IMR-90 (cell line): ENCODE data around the gene ARNT2. TPM values are rescaled to one million over a fixed set of nuclear protein-coding genes. Genes with fewer than 3 reads are reported as not detected.

Experiments
- ATAC-seq: fragments of 200-7000 bp; cut with Tn5 transposase; 2 replicates; pipeline ENCODE4 v1.9.1; 2020; ENCODE audit warnings: low read depth, mild to moderate bottlenecking, moderate library complexity
- BruUV-seq: library from RNA; stranded (reverse); fragments of 400-500 nt; replicated peaks from 2 replicates; lab custom pipeline; 2021; lab: Mats Ljungman, UMichigan
- CTCF ChIA-PET: fragments of 300-600 bp; formaldehyde crosslinking; extraction: SDS; loops from one replicate; lab custom pipeline; 2021; ENCODE audit warnings: antibody characterized with exemption; lab: Yijun Ruan, JAX
- POLR2A ChIA-PET: fragments of 300-600 bp; sonication (Branson Sonifier 250); formaldehyde crosslinking; loops from one replicate; lab custom pipeline; 2022; ENCODE audit warnings: antibody characterized with exemption; ENCODE audit not compliant: unreplicated experiment; lab: Charles Lee
- DNase-seq: peaks from one replicate; pipeline ENCODE4 v3.0.0; 2013
- H2AFZ ChIP-seq: replicated peaks from 2 replicates; pipeline ENCODE3; 2013; ENCODE audit warnings: low read length, mild to moderate bottlenecking; ENCODE audit not compliant: poor library complexity
- H2AK5ac ChIP-seq: 2 replicates; pipeline ENCODE4 v1.6.1; 2013; ENCODE audit warnings: low read depth, low read length, inconsistent platforms
- H2AK9ac ChIP-seq: replicated peaks from 2 replicates; pipeline ENCODE3; 2013; ENCODE audit warnings: mild to moderate bottlenecking, low read depth, low read length, moderate library complexity; ENCODE audit not compliant: poor library complexity
- H2BK120ac ChIP-seq: 2 replicates; pipeline ENCODE4 v1.6.1; 2013; ENCODE audit warnings: low read depth, low read length, inconsistent platforms
- H2BK15ac ChIP-seq: 3 replicates; pipeline ENCODE4 v1.6.1; 2013; ENCODE audit warnings: low read depth, low read length, inconsistent platforms
- H2BK20ac ChIP-seq: 2 replicates; pipeline ENCODE4 v1.6.1; 2013; ENCODE audit warnings: low read depth, mild to moderate bottlenecking, inconsistent platforms, low read length, moderate library complexity
- H2BK5ac ChIP-seq: 2 replicates; pipeline ENCODE4 v1.6.1; 2013; ENCODE audit warnings: mild to moderate bottlenecking, low read depth, low read length, inconsistent platforms; ENCODE audit not compliant: poor library complexity, severe bottlenecking
- H3K14ac ChIP-seq: replicated peaks from 2 replicates; pipeline ENCODE4 v1.6.1; 2013; ENCODE audit warnings: low read depth, low read length, inconsistent platforms
- H3K18ac ChIP-seq: 2 replicates; pipeline ENCODE4 v1.6.1; 2013; ENCODE audit warnings: low read depth, low read length, control low read depth
- H3K23ac ChIP-seq: 2 replicates; pipeline ENCODE4 v1.6.1; 2013; ENCODE audit warnings: low read depth, low read length, inconsistent platforms
- H3K27ac ChIP-seq: 2 replicates; pipeline ENCODE4 v1.5.1; 2013; ENCODE audit warnings: mild to moderate bottlenecking, control low read depth, low read length; ENCODE audit not compliant: insufficient read depth
- H3K27me3 ChIP-seq: 2 replicates; pipeline ENCODE4 v1.6.1; 2013; ENCODE audit warnings: low read length; ENCODE audit not compliant: control insufficient read depth, insufficient read depth
- H3K36me3 ChIP-seq: 2 replicates; pipeline ENCODE4 v1.6.1; 2013; ENCODE audit warnings: low read length, mixed read lengths; ENCODE audit not compliant: control insufficient read depth, insufficient read depth
- H3K4ac ChIP-seq: 2 replicates; pipeline ENCODE4 v1.6.1; 2013; ENCODE audit warnings: low read depth, low read length, inconsistent platforms
- H3K4me1 ChIP-seq: 2 replicates; pipeline ENCODE4 v1.6.1; 2013; ENCODE audit warnings: low read length, mixed read lengths; ENCODE audit not compliant: control insufficient read depth, insufficient read depth
- H3K4me2 ChIP-seq: 2 replicates; pipeline ENCODE4 v1.6.1; 2013; ENCODE audit warnings: low read depth, mild to moderate bottlenecking, control low read depth, low read length, moderate library complexity
- H3K4me3 ChIP-seq: 2 replicates; pipeline ENCODE4 v1.5.1; 2013; ENCODE audit warnings: low read depth, mild to moderate bottlenecking, control low read depth, low read length, moderate library complexity; ENCODE audit not compliant: insufficient read depth
- H3K56ac ChIP-seq: 2 replicates; pipeline ENCODE4 v1.6.1; 2013; ENCODE audit warnings: low read length, inconsistent platforms; ENCODE audit not compliant: insufficient read depth; ENCODE audit errors: extremely low read depth
- H3K79me1 ChIP-seq, 2 experiments: 2 replicates each; pipeline ENCODE4 v1.6.1; 2013; ENCODE audit warnings: low read length in 2 of 2, inconsistent platforms in 1 of 2, low read depth in 1 of 2
- H3K9ac ChIP-seq: 2 replicates; pipeline ENCODE4 v1.6.1; 2013; ENCODE audit warnings: low read depth, low read length, control low read depth
- H3K9me1 ChIP-seq: 2 replicates; pipeline ENCODE4 v1.6.1; 2013; ENCODE audit warnings: low read length, inconsistent platforms; ENCODE audit not compliant: insufficient read depth
- H3K9me3 ChIP-seq: 2 replicates; pipeline ENCODE4 v1.6.1; 2013; ENCODE audit warnings: low read length; ENCODE audit not compliant: control insufficient read depth, insufficient read depth
- H4K20me1 ChIP-seq: 2 replicates; pipeline ENCODE4 v1.6.1; 2013; ENCODE audit warnings: low read length, inconsistent platforms; ENCODE audit not compliant: insufficient read depth
- H4K5ac ChIP-seq: 2 replicates; pipeline ENCODE4 v1.6.1; 2013; ENCODE audit warnings: mild to moderate bottlenecking, low read depth, low read length, control low read depth
- H4K8ac ChIP-seq, 2 experiments: 2 replicates each; pipeline ENCODE4 v1.6.1; 2013; ENCODE audit warnings: low read depth in 2 of 2, low read length in 2 of 2, control low read depth in 1 of 2, inconsistent platforms in 1 of 2
- H4K91ac ChIP-seq: 2 replicates; pipeline ENCODE4 v1.6.1; 2013; ENCODE audit warnings: low read depth, low read length, inconsistent platforms; ENCODE audit not compliant: insufficient read depth
- BHLHE40 ChIP-seq: fragments of 150-350 bp; IDR thresholded peaks from 2 replicates; pipeline ENCODE4 v1.6.1; 2016; ENCODE audit warnings: mild to moderate bottlenecking, low read depth, low read length
- CEBPB ChIP-seq: IDR thresholded peaks from 2 replicates; pipeline ENCODE4 v1.6.1; 2012; ENCODE audit warnings: low read depth, low read length, improper control_type of control experiment
- CHD1 ChIP-seq: IDR thresholded peaks from 2 replicates; pipeline ENCODE4 v1.6.1; 2012; ENCODE audit warnings: low read depth, low read length, improper control_type of control experiment
- FOS ChIP-seq: fragments of 150-350 bp; IDR thresholded peaks from 2 replicates; pipeline ENCODE4 v1.6.1; 2016; ENCODE audit warnings: low read depth, low read length
- MAFK ChIP-seq: IDR thresholded peaks from 2 replicates; pipeline ENCODE4 v1.6.1; 2012; ENCODE audit warnings: low read depth, low read length, improper control_type of control experiment
- NFE2L2 ChIP-seq: fragments of 150-350 bp; IDR thresholded peaks from 2 replicates; pipeline ENCODE4 v1.6.1; 2016; ENCODE audit warnings: low read depth, mild to moderate bottlenecking, low read length
- POLR2A ChIP-seq: IDR thresholded peaks from 2 replicates; pipeline ENCODE4 v1.6.1; 2012; ENCODE audit warnings: mild to moderate bottlenecking, low read depth, low read length
- RAD21 ChIP-seq: IDR thresholded peaks from 2 replicates; pipeline ENCODE4 v1.6.1; 2012; ENCODE audit warnings: low read length, improper control_type of control experiment
- RCOR1 ChIP-seq: IDR thresholded peaks from 2 replicates; pipeline ENCODE4 v1.6.1; 2012; ENCODE audit warnings: mild to moderate bottlenecking, low read length, improper control_type of control experiment; ENCODE audit not compliant: insufficient replicate concordance
- RFX5 ChIP-seq: IDR thresholded peaks from 2 replicates; pipeline ENCODE4 v1.8.0; 2012; ENCODE audit warnings: low read depth, mild to moderate bottlenecking, low read length, moderate library complexity
- SMC3 ChIP-seq: fragments of 150-350 bp; IDR thresholded peaks from 2 replicates; pipeline ENCODE4 v1.6.1; 2016; ENCODE audit warnings: low read depth, mild to moderate bottlenecking, antibody characterized with exemption, low read length, moderate library complexity
- WGBS, 2 experiments: methylation state at CpG; one replicate each; pipeline versions ENCODE4 v1.1.5 to v1.1.7; 2013; ENCODE audit warnings: missing lambda C conversion rate in 2 of 2; ENCODE audit not compliant: insufficient read length in 1 of 2; ENCODE audit errors: extremely low coverage in 2 of 2; 5-methylcytosine and 5-hydroxymethylcytosine counted together
- dilution Hi-C: fragments of 300-500 bp; cut with HindIII; formaldehyde crosslinking; loops from one replicate; pipeline ENCODE4 v1.14.3; 2018; ENCODE audit warnings: low sequenced_read_pairs; ENCODE audit not compliant: unreplicated experiment
- in situ Hi-C: fragments of 300-500 bp; cut with MboI; formaldehyde crosslinking; loops from 3 replicates; pipeline ENCODE4 v1.14.3; 2019; ENCODE audit warnings: low sequenced_read_pairs, inconsistent platforms, mixed read lengths
- intact Hi-C: fragments of 100-400 bp; cut with micrococcal nuclease; formaldehyde crosslinking; loops from 2 replicates; pipeline ENCODE4 v1.10.0; 2022
- polyA plus RNA-seq, 3 experiments: library from polyadenylated mRNA; depleted of rRNA; stranded (reverse); fragments of >200 nt; gene quantifications; 2 replicates each; pipeline ENCODE4 v1.2.3, GENCODE V29; 2012; ENCODE audit warnings: low replicate concordance in 1 of 3
- total RNA-seq: library from RNA; depleted of rRNA; stranded (reverse); fragments of >200 nt; gene quantifications from 2 replicates; pipeline ENCODE4 v1.2.3, GENCODE V29; 2012
- TF ChIP-seq, protein P1 (sequence below): conservative IDR thresholded peaks from 2 replicates; pipeline ENCODE4 v1.5.1; 2012; ENCODE audit warnings: mild to moderate bottlenecking, low read depth, low read length, improper control_type of control experiment
- TF ChIP-seq, protein P2 (sequence below): fragments of 150-350 bp; IDR thresholded peaks from 2 replicates; pipeline ENCODE4 v1.6.1; 2017; ENCODE audit warnings: mild to moderate bottlenecking, antibody characterized with exemption, low read length, low read depth
- TF ChIP-seq, protein P3 (sequence below): fragments of 150-350 bp; IDR thresholded peaks from 2 replicates; pipeline ENCODE4 v1.6.1; 2016; ENCODE audit warnings: low read depth, mild to moderate bottlenecking, low read length, moderate library complexity, borderline replicate concordance

ARNT2 gene
- total and polyA plus RNA-seq, 2 of the 4 experiments (the other 2 are of a cell fraction) = 18.2 to 19.0 TPM

DNA sequence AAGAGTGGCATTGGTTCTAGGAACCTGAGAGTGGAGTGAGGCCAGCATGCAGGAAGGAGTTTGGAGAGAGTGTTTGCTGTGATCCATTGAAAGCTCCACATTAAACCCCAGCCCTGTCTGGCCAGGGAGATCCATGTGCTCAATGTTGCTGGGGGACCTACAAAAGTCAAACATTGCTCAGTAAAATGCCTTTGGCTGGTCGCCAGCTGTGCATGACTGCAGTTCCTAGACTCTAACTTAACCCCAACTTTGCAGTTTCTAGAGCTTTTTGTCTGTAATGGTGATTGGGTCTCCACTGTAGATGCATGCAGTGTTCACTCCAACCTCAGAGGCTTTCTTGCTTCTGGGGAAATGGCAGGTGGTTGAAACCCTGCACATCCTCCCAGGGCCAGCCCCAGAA is 191.2 kb downstream of the ARNT2 start:
- peak overlapping the region; percentile 59 for H2AK5ac ChIP-seq
- H2AFZ ChIP-seq = no peak overlapping the region
- peak overlapping the region; percentile 94 for H2BK15ac ChIP-seq
- peak; percentile 35 for ATAC-seq
- TF ChIP-seq RCOR1 = no peak
- TF ChIP-seq, protein P1, sequence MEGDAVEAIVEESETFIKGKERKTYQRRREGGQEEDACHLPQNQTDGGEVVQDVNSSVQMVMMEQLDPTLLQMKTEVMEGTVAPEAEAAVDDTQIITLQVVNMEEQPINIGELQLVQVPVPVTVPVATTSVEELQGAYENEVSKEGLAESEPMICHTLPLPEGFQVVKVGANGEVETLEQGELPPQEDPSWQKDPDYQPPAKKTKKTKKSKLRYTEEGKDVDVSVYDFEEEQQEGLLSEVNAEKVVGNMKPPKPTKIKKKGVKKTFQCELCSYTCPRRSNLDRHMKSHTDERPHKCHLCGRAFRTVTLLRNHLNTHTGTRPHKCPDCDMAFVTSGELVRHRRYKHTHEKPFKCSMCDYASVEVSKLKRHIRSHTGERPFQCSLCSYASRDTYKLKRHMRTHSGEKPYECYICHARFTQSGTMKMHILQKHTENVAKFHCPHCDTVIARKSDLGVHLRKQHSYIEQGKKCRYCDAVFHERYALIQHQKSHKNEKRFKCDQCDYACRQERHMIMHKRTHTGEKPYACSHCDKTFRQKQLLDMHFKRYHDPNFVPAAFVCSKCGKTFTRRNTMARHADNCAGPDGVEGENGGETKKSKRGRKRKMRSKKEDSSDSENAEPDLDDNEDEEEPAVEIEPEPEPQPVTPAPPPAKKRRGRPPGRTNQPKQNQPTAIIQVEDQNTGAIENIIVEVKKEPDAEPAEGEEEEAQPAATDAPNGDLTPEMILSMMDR = no peak
- TF ChIP-seq RFX5 = no peak
- TF ChIP-seq CEBPB = no peak
- TF ChIP-seq MAFK = no peak
- no peak for TF ChIP-seq NFE2L2
- no peak for TF ChIP-seq SMC3
- TF ChIP-seq, protein P2, sequence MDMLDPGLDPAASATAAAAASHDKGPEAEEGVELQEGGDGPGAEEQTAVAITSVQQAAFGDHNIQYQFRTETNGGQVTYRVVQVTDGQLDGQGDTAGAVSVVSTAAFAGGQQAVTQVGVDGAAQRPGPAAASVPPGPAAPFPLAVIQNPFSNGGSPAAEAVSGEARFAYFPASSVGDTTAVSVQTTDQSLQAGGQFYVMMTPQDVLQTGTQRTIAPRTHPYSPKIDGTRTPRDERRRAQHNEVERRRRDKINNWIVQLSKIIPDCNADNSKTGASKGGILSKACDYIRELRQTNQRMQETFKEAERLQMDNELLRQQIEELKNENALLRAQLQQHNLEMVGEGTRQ = no peak
- TF ChIP-seq CHD1 = no peak
- TF ChIP-seq, protein P3, sequence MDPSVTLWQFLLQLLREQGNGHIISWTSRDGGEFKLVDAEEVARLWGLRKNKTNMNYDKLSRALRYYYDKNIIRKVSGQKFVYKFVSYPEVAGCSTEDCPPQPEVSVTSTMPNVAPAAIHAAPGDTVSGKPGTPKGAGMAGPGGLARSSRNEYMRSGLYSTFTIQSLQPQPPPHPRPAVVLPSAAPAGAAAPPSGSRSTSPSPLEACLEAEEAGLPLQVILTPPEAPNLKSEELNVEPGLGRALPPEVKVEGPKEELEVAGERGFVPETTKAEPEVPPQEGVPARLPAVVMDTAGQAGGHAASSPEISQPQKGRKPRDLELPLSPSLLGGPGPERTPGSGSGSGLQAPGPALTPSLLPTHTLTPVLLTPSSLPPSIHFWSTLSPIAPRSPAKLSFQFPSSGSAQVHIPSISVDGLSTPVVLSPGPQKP = no peak
- no peak for TF ChIP-seq POLR2A
- no peak for TF ChIP-seq BHLHE40
- TF ChIP-seq FOS = no peak
- no peak for TF ChIP-seq RAD21
- no CpG with 5 or more reads among the region's 1 CpG for WGBS, 2 experiments
- peaks cover 38% of the 10 kb centered on the region for H3K36me3 ChIP-seq
- peak overlapping the region; percentile 42; the same call in 1 of the 2 replicates for H3K27ac ChIP-seq
- H3K18ac ChIP-seq = peak overlapping the region; percentile 47; the same call in 1 of the 2 replicates
- H4K91ac ChIP-seq = peak overlapping the region; percentile 50; the same call in 1 of the 2 replicates
- H4K8ac ChIP-seq = peak overlapping the region; percentile 46 to 53
- H3K27me3 ChIP-seq = no peaks in the 10 kb centered on the region
- intact Hi-C loops = no loop called here
- peaks cover 8% of the 10 kb centered on the region for H3K9me3 ChIP-seq
- dilution Hi-C loops = no loop called here
- H3K9ac ChIP-seq = no peak overlapping the region
- peak; percentile 38 for DNase-seq
- POLR2A ChIA-PET = no interaction called here
- H3K9me1 ChIP-seq = peaks cover 20% of the 10 kb centered on the region
- in situ Hi-C loops = no loop called here
- H2BK5ac ChIP-seq = peak overlapping the region; percentile 12
- peak overlapping the region; percentile 71 for H3K4ac ChIP-seq
- H2BK120ac ChIP-seq = peak overlapping the region; percentile 48; the same call in 1 of the 2 replicates
- H4K20me1 ChIP-seq = no peaks in the 10 kb centered on the region
- H2AK9ac ChIP-seq = no peak overlapping the region
- H2BK20ac ChIP-seq = peak overlapping the region; percentile 57
- peaks cover 0 to 8% of the 10 kb centered on the region in 2 experiments; a peak in 3 of 4 replicates for H3K79me1 ChIP-seq
- peak overlapping the region; percentile 7; the same call in 1 of the 2 replicates for H3K14ac ChIP-seq
- CTCF ChIA-PET = interaction anchor here (0.9 to 1.4 kb wide), 2 partner anchors 10 to 30 kb away, joined by 3 read pairs; no protein-coding TSS in a partner anchor
- peak overlapping the region; percentile 33; the same call in 1 of the 2 replicates for H4K5ac ChIP-seq
- no peak overlapping the region for H3K56ac ChIP-seq
- BruUV-seq = no TSS peak
- no peak overlapping the region for H3K23ac ChIP-seq
- no peak overlapping the region for H3K4me2 ChIP-seq
- no peak overlapping the region for H3K4me3 ChIP-seq
- peaks cover 16% of the 10 kb centered on the region for H3K4me1 ChIP-seq
